Myocyte (in vitro differentiated cells): Measurements from ENCODE around the gene KRTAP29-1. TPM values are rescaled to one million over a fixed set of nuclear protein-coding genes. Genes with fewer than 3 reads are reported as not detected.
A peak's percentile ranks its signal among the peaks of the same experiment; 100 is the strongest.
"Not testable (repeated sequence)": the region's sequence is repeated elsewhere in the genome, so short reads cannot be mapped to it uniquely, and the experiment has no call there.

Experiments
- DNase-seq: peaks from one replicate; pipeline ENCODE4 v3.0.0-alpha.2; 2012; ENCODE audit warnings: low read depth
- polyA plus RNA-seq: library from polyadenylated mRNA; unstranded; fragments of >200 nt; gene quantifications from one replicate; pipeline ENCODE4 v1.2.1, GENCODE V29; 2012; ENCODE audit warnings: missing spikeins
- total RNA-seq: library from RNA; depleted of rRNA; stranded (reverse); fragments of >200 nt; gene quantifications from 2 replicates; pipeline ENCODE4 v1.2.3, GENCODE V29; 2014

Gene KRTAP29-1
- not detected in 2 replicates for total RNA-seq
- not detected for polyA plus RNA-seq

GRCh38 chr17:41301916-41302901, at the start of gene KRTAP29-1:
Gene KRTAP29-1, minus strand, starts transcription at chr17:41302851. Its CDS starts 0 bp downstream, at chr17:41302851.
- DNase-seq: no peak

DNA sequence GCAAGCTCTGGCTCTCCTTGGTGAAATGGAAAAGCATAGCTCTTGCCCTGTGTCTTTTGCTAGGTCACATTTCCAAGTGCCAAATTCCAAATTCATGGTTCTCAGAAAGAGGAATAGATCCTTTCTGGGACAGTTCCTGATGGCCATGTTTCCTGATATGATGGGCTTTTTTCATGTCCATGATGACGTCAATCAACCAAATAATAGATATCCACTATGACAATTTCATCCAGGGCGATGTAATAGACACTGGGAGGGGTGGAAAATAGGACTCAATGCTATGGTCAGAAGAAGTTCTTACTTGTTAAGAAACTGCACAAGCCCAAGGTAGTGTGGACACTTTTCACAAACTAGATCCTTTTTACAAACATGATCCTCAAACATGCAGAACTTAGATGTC, 48.5 kb upstream of the KRTAP29-1 start:
- DNase-seq: no peak

DNA sequence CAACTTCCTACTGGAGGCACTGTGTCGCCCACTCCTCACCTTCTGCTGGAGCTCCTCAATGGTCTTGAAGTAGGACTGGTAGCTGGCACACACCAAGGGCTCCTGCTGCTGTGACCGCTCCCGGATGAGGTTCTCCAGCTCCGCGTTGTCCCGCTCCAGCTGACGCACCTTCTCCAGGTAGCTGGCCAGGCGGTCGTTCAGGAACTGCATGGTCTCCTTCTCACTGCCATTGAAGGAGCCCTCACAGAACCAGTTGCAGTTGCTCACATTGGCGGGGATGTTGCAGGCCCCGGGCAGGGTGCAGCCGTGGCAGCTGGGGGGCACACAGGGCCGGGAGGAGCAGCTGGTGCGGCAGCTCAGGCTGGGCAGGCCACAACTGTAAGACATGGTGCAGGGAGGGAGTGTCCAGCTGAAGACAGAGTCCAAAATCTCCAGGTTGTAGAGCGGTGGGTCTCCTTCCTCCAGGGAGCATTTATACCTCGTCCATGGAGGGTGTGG, 47.8 kb upstream of the KRTAP29-1 start, which contains the start of gene KRT33A:
KRT33A (minus strand) TSS at position 448 of the 498 bp plus-strand sequence; CDS start at position 387, 61 bp downstream.
- DNase-seq: not testable (repeated sequence)

DNA sequence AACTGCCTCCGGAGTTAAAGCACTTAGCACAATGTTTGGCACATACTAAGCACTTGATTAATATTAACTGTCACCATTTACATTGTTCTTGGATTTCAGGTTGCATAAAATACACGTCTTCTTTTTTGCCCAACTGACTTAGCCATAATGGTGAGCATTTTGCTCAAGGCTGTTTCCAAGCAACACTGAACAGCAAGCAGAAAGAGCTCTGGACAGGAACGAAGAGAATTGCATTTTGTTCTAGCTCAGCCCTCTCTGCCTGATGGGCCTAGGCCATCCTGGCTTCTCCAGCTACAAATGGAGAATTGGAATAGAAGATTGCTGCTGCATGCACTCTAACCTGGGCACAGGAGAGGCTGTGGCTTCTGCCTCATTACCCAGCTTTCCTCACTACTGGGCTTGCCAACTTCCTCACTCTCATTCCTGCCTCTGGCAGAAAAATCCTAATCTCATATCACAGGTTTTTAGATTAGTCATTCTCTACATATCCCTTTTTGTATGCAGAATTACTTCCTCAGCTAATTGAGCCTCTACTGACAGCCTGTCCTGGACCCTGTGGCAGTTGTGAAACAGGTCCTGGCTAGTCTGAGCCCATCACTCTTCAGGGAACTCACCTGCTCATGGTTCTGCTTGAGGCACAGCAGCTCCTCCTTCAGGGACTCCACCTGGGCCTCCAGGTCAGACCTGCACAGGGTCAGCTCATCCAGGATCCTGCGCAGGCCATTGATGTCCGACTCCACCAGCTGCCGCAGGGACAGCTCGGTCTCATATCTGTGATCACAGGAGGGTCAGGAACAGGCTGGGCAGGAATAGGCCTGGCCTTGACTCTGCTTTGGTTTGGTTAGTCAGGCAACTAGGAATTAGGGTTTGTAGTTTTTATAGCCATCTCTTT, 45.5 kb upstream of the KRTAP29-1 start:
- no peak for DNase-seq

GRCh38 chr17:41346421-41346820, 43.8 kb upstream of the KRTAP29-1 start:
- not testable (repeated sequence) for DNase-seq

- DNase-seq: no peak
These were observed 43.3 kb upstream of the KRTAP29-1 start for GRCh38 chr17:41345992-41346391.

- DNase-seq: no peak
These were observed 40.4 kb upstream of the KRTAP29-1 start for GRCh38 chr17:41343029-41343428.

- DNase-seq: no peak
These were observed 38.5 kb upstream of the KRTAP29-1 start for GRCh38 chr17:41340934-41341861.

- DNase-seq: no peak
These were observed 37.8 kb upstream of the KRTAP29-1 start for GRCh38 chr17:41340494-41340893.

DNA sequence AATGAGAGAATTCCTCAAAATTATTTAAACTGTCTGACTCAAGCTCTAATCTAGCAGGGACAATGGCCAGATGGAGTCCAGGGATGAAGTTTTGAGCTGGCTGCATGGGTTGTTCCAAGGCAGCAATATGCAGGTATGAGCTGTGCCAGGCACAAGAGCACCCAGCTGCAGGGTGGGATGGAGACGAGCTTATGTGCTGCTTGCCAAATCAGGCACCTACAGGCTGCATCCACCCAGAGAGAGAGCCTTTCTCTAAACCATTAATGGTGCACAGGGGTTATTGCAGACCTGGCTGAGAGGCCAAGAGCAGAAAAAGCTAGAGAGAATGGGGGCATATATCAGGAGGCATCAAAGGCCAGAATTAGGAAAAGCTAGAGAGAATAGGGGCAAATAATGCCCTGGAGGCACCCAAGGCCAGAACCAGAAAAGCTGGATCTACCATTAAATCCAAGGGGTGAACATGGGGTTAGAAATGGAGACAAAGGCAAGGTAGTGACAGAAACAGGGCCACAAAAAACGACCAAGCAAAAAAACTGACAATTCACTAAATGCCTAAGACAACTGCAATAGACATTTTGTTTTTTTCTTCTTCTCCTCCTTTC, 37.0 kb upstream of the KRTAP29-1 start:
- DNase-seq: no peak

GRCh38 chr17:41338961-41339485, 36.4 kb upstream of the KRTAP29-1 start:
- DNase-seq: no peak

DNA sequence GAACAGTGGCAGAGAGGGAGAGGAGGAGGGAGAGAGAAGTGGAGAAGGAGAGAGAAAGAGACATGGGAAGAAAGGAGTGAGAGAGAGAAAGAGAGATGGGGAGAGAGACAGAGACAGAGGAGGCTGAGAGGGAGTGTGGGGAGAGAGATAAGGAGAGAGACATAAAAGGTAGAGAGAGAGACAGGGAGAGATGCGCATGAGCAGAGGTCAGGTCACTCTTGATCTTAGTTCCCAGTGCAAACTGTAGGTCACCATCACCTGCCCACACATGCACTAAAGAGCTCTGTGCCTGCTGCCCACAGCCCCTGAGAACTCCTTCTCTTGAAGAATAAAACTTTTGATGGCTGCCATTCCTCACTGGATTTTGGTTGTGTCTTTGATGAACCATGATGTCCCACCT, 33.1 kb upstream of the KRTAP29-1 start:
- no peak for DNase-seq

DNA sequence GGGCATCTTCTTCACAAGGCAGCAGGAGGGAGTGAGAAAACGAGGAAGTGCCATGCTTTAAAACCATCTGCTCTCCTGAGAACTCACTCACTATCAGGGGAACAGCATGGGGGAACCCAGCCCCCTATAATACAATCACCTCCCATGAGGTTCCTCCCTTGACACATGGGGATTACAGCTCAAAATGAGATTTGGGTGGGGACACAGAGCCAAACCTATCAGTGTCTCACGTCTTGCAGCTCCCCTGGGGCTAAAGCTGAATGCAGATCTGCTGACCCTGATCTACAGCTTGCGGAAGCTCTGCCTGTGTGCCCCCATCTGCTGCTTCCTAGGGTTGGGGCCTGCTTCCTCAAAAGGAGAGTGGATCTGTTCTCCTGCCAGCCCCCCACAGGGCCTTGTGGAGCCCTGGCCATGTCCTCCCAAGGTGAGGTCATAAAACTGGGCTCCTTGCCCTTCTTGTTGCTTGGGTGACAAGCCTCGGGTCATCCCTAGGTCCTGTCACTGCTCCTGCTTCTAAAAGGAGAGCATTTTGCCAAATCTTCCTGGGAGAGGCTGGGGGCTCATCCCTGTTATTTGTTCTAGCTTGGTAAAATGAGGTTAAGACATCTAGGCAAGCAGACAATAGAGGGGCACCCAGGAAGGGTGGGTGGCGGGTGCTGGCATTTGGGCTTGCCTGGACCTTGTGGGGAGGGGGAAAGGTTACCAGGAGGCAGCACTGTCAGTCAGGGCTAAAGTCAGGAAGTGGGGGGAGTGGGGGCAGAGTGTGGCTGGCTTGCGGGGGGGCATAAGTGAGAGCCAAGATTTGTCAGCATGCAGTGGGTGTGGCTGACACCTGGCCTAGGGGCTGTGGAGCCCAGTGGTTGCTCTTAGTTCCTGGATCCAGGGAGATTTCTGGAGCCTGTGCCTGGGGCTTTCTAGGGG, 32.0 kb upstream of the KRTAP29-1 start:
- no peak for DNase-seq

DNA sequence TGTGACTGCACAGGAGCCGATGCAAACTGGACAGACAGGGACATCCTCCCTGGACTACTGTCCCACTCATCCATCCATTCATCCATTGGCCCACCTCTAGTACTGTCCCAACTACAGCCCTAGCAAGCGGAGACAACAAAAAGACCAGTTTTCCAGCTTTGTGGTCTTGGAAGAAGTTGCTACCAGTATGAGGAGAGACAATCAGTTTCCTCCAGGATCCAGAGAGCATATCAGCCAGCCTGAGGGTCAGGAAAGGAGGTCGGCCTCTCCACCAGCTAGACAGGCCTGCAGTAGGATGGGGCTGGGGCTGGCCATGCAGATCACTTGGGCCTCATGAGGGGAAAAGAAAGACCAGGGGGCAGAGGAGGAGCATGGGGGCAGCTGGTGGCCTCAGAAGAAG, 31.2 kb upstream of the KRTAP29-1 start:
- no peak for DNase-seq

GRCh38 chr17:41333098-41333497, 30.4 kb upstream of the KRTAP29-1 start:
- no peak for DNase-seq

- DNase-seq: no peak
These were observed 29.6 kb upstream of the KRTAP29-1 start for GRCh38 chr17:41332239-41332638.

GRCh38 chr17:41331606-41332005, 29.0 kb upstream of the KRTAP29-1 start:
- DNase-seq: no peak

DNA sequence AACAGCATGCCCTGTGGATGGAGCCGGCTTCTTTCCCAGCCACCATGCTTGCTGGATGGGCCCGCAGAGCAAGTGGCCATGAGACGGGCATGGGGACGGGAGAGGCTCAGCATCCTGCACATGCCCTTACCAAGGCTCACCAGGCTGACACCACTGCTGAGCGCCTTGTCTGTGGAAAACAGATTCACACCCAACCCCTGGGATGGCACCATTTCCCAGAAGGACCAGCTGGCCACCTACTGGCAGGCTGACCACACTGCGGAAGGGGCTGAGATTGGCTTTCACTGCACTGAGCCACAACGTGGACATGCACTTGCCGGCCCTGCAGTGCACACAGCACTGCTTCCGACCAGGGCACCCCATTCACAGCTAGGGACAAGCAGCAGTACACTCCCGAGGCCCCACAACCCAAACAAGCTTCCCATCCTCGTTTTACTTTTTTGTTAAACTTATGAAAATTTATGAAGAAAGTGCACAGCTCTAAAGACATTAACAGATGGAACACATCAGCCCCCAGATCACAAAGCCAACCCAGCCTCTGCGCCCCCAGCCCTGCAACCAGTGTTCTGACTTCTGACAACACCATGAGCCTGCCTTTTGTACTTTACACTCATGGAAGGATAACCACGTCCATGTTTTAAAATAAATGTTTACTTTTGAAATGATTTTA, 26.8 kb upstream of the KRTAP29-1 start:
- peak; percentile 64 for DNase-seq
